HG03280 (cell line): ENCODE data around the gene ARL5A.
"Not testable (repeated sequence)": the region's sequence is repeated elsewhere in the genome, so short reads cannot be mapped to it uniquely, and the experiment has no call there.

Experiments
- ATAC-seq: cut with Tn5 transposase; IDR thresholded peaks from one replicate; pipeline ENCODE4 v1.9.1; 2021; ENCODE audit warnings: mild to moderate bottlenecking, moderate library complexity; ENCODE audit not compliant: unreplicated experiment

ARL5A gene

DNA sequence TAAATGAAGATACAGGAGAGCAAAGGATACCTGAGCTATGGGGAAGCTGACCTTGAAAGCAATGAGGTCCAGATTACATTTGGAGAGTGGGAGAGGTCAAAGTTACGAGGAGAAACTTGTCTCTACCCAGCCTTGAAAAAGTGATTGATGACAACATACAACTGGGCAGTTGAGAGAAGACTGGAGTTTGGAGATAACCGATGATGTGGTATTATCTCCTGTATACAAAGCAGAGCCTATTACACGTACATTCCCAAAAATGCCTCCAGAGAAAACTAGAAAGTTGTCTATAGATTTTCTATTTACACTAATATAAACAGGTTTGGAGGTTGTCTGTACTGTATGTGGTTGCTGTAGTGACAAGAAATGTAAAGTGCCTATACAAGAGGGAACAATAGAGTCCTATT, 28.3 kb downstream of the ARL5A start:
- no peak for ATAC-seq

DNA sequence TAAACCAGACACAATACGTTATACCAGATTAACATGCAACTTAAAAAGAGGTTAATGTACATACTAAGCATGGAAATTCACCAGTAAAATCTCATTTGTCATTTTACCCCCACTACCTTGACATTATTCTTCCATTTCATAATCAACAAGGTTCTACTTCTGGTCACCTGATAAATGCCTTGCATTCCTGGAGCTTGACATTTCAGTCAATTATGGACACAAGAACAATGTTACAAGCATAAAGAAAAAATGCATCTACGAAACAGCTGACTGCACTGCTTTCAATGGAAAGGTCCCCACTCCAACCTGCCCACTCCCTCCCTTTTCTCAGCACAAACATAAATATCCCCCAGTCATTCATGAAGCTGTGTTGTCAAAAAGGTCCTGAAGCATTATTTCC, 31.4 kb downstream of the ARL5A start:
- no peak for ATAC-seq

DNA sequence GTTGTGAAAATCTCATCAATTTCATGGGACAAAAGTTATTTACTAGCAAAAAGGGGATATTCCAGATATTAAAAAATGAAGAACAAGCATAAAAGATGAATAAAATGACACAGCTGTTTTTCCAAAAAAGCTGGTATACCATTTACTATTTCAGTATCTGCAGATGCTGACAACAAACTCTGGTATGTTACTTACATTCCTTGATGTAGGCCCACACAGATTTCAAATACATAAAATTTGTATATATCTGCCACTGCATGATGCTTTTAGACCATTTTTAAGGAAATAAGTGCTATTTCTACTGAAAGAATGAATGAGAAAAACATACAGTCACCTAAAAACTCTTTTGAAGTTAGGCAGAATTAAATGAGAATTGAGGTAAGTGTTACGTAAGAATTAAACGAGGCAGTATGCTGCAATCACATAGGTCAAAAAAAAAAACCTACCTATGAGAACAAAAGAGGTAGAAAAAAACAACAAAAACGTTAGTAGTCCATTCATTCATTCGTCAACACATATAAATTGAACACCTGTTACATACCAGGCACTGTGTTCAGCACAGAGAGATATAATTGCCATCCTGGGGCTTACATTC, 32.5 kb downstream of the ARL5A start:
- no peak for ATAC-seq

DNA sequence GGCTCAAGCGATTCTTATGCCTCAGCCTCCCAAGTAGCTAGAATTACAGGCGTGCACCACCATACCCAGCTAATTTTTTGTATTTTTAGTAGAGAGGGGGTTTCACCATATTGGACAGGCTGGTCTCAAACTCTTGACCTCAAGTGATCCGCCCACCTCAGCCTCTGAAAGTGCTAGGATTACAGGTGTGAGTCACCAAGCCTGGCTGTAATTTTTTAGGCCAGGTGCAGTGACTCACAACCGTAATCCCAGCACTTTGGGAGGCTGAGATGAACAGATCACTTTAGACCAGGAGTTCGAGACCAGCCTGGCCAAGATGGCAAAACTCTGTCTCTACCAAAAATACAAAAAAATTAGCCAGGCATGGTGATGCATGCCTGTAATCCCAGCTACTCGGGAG, 33.8 kb downstream of the ARL5A start:
- not testable (repeated sequence) for ATAC-seq

DNA sequence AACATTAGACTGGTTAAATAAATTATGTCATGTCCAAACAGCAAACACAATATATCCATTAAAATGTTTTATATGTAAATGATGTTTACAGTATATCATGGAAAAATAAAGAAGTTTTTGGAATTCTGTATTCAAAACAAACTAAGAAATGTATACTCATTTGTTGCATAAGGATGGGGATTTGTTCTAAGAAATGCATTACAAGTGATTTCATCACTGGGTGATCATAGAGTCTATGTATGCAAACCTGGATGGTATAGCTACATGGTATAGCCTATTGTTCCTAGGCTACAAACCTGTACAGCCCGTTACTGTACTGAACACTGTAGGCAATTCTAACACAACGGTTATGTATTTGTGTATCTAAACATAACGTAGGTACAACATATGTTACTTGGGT, 35.1 kb downstream of the ARL5A start:
- no peak for ATAC-seq

DNA sequence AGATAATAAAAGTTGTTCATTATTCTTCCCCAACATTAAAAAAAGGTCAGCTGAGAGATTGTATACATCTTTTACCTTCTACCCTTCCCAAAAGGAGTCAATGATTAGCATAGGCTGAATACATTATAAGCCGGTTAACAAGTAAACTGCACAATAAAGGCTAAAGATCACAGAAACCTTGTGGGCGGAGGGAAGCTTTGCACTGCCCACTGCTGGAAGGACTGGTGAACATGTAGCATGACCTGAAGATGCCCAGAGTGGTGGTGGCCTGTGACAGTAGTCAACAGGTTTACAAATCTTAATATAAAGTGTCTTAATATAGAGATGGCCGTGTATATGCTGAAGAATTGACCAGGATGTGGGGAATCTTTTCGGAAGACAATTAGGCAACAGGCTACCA, 35.6 kb downstream of the ARL5A start:
- ATAC-seq, result no peak

DNA sequence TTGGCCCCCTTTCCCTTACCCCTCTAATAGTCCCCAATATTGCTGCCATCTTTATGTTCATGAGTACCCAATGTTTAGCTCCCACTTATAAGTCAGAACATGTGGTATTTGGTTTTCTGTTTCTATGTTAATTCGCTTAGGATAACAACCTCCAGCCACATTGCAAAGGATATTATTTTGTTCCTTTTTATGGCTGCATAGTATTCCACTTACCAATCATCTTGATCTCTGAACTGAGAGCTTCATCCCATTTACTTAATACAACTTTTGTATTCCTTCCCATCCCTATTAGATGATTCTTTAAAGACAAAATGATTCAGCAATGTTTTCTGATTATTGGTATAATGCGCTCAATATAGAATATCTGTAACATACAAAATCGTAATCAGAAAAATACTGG, 36.7 kb downstream of the ARL5A start:
- no peak for ATAC-seq

DNA sequence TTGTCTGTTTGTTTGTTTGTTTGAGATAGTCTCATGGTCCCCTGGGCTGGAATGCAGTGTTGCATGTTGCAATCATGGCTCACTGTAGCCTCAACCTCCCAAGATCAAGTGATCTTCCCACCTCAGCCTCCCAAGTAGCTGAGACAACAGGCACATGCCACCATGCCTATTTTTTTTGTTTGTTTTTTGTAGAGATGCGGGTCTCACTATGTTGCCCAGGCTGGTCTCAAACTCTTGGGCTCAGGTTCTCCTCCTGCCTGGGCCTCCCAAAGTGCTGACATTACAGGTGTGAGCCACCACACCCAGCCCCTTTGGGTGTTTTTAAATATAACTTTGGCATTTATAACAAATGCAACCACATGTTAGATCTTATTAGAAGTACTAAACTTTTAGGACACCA, 37.5 kb downstream of the ARL5A start:
- ATAC-seq, result no peak

DNA sequence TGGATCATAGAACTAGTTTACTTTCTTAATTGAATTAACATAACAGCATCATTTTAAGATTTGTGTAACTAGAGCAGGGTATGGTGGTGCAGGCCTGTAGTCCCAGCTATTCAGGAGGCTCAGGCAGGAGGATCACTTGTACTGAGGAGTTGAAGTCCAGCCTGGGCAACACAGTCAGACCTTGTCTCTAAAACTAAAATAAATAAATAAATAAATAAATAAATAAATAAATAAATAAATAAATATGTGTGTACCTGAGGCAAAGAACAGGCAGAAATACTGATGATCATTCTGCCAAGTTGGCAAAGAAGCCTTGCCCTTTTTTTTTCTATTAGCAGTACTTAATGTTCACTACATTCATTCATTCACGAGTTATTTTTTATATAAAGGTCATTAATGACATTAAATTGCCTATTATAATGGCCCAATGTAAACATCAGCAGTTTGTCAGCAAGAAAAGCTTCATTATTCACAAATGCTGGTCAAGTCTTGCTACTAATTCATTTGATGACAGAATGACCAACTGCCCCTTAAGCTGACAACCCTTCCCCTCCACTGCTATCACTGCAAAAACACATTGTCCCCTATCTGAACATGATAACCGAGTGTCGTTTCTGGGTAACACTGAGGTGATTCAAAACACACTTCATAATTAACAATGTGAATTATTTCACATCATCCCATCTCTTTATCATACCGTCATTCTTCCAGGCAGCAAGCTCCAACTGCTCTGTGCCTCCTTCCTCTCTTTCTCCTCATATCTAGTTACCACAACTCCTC, 39.0 kb downstream of the ARL5A start:
- ATAC-seq, result no peak

DNA sequence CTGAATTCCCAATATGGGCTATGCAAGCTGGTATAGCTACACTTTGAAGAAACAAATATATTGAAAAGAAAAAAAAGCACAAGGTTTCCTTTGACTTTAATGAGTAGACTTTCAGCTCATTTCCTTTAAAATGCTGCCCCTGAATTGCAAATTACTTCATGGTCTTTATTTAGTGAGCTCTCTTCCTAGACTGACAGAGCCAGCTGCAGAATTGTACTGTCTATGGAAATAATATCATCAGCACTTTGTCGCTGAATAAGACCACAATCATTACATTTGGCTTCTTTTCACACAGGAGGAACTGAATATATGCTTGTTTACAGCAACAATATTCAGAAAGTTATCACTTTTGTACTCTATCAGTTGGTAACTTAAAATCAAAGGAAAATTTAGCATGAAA, 41.7 kb downstream of the ARL5A start:
- ATAC-seq, result no peak

DNA sequence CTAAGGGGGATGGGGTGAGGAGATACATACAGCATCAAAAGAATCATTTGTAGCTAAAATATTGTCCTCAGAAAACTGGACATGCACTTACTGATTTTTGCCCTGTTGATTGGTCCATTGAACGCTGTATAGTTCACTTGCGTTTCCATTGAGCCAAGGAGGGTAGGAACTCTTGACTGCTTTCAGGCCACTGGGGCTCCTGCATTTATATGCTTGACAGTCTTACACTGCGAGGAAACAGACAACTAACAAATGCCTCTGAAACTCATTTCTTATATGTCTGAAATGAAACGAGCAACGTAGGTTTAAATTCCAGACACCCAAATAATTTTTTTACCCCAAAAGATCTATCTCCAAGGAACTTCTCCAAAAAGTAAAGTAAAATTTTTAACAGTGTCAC, 42.1 kb downstream of the ARL5A start:
- ATAC-seq, result no peak

DNA sequence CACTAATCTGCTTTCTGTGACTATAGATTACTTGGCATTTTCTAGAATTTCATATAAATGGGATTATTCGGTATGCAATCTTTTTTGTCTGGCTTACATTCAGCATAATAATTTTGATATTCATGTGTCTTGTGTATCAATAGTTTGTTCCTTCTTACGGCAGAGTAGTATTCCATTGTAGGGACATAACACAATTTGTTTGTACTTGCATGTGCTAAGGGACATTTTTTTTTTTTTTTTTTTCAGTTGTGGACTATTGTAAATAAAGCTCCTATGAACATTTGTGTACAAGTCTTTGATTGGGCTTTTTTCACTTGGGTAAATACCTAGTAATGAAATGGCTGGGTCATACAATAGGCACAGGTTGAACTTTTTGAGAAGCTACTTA, 45.1 kb downstream of the ARL5A start:
- ATAC-seq, result no peak

DNA sequence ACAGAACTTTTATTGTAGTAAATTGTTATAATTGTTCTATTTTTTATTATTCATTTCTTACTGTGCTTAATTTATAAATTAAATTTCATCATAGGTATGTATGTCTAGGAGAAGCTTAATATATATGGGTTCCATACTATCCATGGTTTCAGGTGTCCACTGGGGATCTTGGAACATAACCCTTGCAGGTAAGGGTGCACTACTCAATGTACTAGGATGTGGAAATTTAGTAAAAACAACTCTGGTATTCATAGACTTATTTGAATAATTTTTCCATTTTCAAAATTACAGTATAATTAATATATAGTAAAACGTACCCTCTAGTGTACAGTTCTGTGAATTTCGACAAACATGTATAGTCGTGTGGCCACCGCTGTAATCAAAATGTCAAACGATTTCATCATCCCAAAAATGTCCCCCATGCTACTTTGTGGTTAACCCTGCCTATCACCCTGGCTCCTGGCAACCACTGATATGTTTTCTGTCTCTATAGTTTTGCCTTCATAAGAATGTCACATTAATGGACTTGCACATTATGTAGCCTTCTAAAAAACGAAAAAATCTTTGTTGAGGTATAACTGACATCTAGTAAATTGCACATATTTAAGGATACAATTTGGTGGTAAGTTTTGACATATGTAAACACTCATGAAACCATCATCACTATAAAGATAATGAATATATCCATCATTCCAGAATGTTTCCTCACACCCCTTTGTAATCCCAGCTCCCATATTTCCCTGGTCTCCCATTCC, 45.7 kb downstream of the ARL5A start:
- no peak for ATAC-seq

DNA sequence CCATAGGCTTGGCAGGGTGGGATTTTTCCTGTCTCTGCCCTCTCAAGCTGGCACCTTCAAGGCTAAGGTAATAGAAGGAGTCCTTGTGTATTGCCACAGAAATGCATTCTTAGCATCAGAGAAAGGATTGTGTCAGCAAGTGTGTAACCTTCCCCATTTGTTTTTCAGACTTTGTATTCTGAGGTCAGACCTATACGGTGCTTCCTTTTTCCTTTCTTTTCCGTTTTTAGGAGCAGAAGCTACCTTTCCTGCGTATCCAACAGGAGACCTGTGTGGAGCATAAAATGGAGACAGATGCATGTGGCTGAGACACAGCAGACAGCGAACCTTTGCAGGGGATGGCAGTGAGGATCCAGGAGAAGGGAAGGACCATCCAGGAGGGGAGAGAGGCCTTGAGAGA, 46.6 kb downstream of the ARL5A start:
- no peak for ATAC-seq

DNA sequence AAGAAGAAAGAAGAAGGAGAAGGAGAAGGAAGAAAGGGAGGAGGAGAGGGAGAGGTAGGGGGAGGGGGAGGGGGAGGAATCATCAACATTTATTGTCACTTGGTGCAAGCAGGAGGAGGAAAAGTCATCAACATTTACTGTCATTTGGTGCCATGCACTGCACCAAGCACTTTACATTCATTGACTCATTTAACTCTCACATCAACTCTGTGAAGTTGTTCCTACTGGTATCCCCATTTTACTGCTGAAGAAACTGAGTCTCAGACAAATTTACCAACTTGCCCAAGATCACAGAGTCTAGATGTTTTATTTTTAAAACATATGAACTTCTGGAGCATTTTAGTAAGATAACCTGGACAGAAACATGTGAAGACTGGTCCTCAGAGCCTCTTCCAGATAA, 47.3 kb downstream of the ARL5A start:
- no peak for ATAC-seq

DNA sequence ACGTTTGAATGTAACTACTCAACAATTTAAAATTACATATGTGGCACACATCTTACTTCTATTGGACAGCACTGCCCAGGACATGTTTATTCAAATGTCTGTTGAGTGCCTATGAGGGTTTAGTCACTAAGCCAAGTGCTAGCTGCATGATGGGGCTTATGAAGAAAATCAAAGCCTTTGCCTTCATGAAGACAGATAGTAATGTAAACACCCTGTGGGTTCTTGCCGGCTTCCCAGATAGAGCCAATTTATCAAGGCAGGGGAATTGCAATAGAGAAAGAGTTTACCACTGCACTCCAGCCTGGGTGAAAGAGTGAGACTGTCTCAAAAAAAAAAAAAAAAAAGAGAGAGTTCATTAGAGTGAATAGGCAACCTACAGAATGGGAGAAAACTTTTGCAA, 50.3 kb downstream of the ARL5A start:
- ATAC-seq, result no peak

DNA sequence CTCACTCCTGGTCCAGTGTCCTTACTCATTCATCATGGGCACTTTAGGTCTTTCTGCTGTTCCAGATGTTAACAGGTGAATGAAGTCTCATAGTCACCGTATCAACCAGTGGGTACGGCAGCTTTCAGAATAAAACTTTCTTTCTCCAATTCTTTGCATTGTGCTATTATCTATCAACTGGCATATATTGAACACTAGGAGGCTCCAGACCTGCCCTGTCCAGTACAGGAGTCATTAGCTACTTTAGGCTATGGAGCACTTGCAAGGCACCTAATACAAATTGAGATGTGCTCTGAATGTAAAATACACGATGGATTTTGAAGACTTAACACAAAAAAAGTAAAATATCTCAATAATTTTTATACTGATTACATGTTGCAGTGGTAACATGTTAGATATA, 50.7 kb downstream of the ARL5A start:
- no peak for ATAC-seq

DNA sequence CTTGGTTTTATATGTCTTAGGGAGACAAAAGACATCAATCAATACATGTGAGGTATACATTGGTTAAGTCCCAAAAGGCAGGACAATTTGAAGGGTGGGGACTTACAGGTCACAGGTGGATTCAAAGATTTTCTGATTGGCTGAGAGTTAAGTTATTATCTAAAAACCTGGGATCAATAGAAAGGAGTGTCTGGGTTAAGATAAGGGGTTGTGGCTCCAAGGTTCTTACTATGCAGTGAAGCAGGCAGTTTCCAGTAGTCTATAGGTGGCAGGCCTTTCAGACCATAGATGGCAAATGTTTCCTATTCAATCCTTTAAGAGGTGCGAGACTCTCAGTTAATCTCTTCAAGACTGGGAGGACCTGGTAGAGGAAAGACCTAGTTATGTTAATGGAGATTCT, 51.9 kb downstream of the ARL5A start:
- no peak for ATAC-seq

DNA sequence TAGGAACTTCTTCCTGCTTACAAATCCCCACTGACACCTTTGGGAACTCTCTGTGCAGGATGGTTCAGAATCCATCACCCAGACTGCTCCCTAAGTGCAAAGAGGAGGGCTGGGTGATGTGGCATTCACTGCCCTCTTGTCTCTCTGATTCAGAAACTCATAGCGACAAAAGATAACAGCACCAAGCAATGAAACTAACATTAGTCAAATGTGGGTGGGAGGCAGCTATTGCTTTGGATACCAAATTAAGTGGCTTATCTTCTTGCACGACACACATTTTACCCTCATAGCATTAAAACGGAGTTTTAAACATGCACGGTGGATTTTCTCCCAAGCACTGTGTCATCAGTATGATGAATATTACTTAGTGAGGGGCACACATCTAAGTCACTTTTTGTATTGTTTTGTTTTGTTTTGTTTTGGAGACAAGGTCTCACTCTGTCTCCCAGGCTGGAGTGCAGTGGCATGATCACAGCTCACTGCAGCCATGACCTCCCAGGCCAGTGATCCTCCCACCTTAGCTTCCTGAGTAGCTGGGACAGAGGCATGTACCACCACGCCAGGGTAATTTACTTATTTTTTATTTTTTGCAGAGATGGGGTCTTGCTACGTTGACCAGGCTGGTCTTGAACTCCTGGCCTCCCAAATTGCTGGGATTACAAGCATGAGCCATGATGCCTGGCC, 53.0 kb downstream of the ARL5A start:
- ATAC-seq, result no peak

DNA sequence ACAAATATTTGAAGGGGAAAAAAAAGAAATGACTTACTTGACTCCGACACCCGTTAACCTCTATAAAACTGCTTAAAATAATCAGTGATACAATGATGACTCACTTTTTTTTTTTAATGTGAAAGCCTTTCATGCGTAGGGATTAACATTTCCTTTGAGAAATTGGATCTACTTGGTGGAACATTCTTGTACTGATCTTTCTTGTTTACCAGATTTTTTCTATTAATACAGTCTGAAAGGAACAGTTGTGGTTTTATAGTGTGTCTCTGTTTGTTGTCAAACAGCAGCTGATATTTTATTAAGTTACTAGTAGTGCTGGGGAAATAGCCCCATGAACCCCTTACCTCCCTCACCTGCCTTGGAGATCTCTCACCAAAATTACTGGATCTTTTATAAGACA, 53.7 kb downstream of the ARL5A start:
- ATAC-seq, result no peak

DNA sequence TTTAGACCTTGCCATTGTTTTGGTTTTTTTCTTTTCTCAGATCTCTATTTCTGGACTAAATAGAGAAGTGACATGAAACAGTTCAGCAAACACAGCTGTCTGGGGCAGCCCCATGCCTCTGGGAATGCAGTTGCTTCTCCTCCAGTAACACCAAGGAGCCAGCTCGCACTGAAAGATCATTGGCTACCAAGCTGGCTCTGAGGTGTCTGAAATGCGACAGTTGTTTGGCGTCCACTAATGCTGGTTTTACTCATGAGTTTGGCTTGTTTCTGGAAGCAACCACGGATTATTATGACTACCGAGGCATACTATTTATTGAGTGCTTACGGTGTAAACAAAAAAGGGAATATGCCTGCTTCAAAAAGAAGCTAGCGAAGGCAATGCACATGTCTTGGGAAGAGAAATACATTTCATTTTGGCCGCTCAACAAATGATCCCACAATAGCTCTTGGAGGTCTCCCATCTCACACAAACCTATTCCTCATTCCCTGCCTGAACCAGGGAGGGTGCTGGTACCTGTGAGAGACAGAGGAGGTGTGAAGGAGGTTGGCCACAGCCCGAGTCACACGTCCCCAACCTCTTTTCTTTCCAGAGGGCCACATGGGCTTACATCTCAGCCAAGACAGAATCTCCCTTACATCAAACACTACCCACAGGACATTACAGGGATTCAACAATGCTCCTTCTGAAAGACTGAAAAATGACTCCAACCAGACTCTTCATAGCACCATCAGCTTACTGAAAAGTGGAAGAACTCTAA, 56.4 kb downstream of the ARL5A start:
- ATAC-seq, result peak; percentile 96
